GM12878 (cell line): ENCODE measurements around the gene SFT2D1. TPM values are rescaled to one million over a fixed set of nuclear protein-coding genes. Genes with fewer than 3 reads are reported as not detected.
"Not testable (repeated sequence)": the region's sequence is repeated elsewhere in the genome, so short reads cannot be mapped to it uniquely, and the experiment has no call there.

Experiments
- ATAC-seq: fragments of 200-7000 bp; cut with Tn5 transposase; 3 replicates; pipeline ENCODE4 v1.9.1; 2020; ENCODE audit warnings: mild to moderate bottlenecking, moderate library complexity
- BruUV-seq: library from RNA; stranded (reverse); fragments of 400-500 nt; replicated peaks from 2 replicates; lab custom pipeline; 2021; lab: Mats Ljungman, UMichigan
- CTCF ChIA-PET: fragments of 300-600 bp; sonication (Branson Sonifier 250); formaldehyde crosslinking; extraction: SDS; loops from one replicate; lab custom pipeline; 2021; ENCODE audit warnings: inconsistent platforms; lab: Yijun Ruan, JAX
- POLR2A ChIA-PET: fragments of 350-600 bp; formaldehyde crosslinking; extraction: SDS; loops from one replicate; lab custom pipeline; 2021; ENCODE audit warnings: inconsistent platforms; lab: Charles Lee
- RAD21 ChIA-PET: fragments of 300-600 bp; sonication (Branson Sonifier 250); formaldehyde crosslinking; loops from one replicate; lab custom pipeline; 2023; ENCODE audit warnings: antibody characterized with exemption; ENCODE audit not compliant: unreplicated experiment; lab: Charles Lee
- SMC1A ChIA-PET: fragments of 300-600 bp; sonication (Branson Sonifier 250); formaldehyde crosslinking; loops from one replicate; lab custom pipeline; 2023; ENCODE audit not compliant: unreplicated experiment, uncharacterized antibody; lab: Charles Lee
- DNase-seq: peaks from one replicate; pipeline ENCODE4 v3.0.0-alpha.2; 2011; ENCODE audit warnings: low read depth, low spot score
- FAIRE-seq: peaks from 3 replicates; lab custom pipeline; 2011; peaks lifted over from hg19 to GRCh38; lab: Jason Lieb, UNC
- H2AFZ ChIP-seq: 2 replicates; pipeline ENCODE4 v1.6.0; 2011; ENCODE audit warnings: low read depth, low read length, control low read depth; ENCODE audit not compliant: control insufficient read depth
- H3K27ac ChIP-seq: 2 replicates; pipeline ENCODE4 v1.5.1; 2011; ENCODE audit warnings: control low read depth; ENCODE audit not compliant: control insufficient read depth, insufficient read depth
- H3K27me3 ChIP-seq, 2 experiments: replicated peaks in 1 of 2; 2 replicates each; pipeline versions ENCODE4 v1.6.0 to v1.6.1; 2011; ENCODE audit warnings: low read length in 1 of 2; ENCODE audit not compliant: control insufficient read depth in 2 of 2, insufficient read depth in 2 of 2
- H3K36me3 ChIP-seq, 2 experiments: 2 replicates each; pipeline ENCODE4 v1.5.1; 2011; ENCODE audit warnings: low read length in 1 of 2; ENCODE audit not compliant: control insufficient read depth in 2 of 2, insufficient read depth in 2 of 2
- H3K4me1 ChIP-seq: 2 replicates; pipeline ENCODE4 v1.6.1; 2011; ENCODE audit warnings: mild to moderate bottlenecking, low read length, moderate library complexity, mixed read lengths; ENCODE audit not compliant: control insufficient read depth, insufficient read depth
- H3K4me2 ChIP-seq: 2 replicates; pipeline ENCODE4 v1.6.0; 2011; ENCODE audit warnings: control low read depth; ENCODE audit not compliant: control insufficient read depth, insufficient read depth
- H3K4me3 ChIP-seq: fragments of 200-600 bp; sonication (generic); 2 replicates; pipeline ENCODE4 v1.5.1; 2016
- H3K79me2 ChIP-seq: 2 replicates; pipeline ENCODE4 v1.6.0; 2011; ENCODE audit warnings: low read length; ENCODE audit not compliant: control insufficient read depth, insufficient read depth
- H3K9ac ChIP-seq: 2 replicates; pipeline ENCODE4 v1.8.0; 2011; ENCODE audit warnings: low read length, control low read depth, mixed read lengths; ENCODE audit not compliant: control insufficient read depth, insufficient read depth
- H3K9me3 ChIP-seq: replicated peaks from 3 replicates; pipeline ENCODE4 v1.5.1; 2011; ENCODE audit warnings: mild to moderate bottlenecking, low read length; ENCODE audit not compliant: control insufficient read depth, insufficient read depth
- H4K20me1 ChIP-seq: 2 replicates; pipeline ENCODE4 v1.6.0; 2011; ENCODE audit not compliant: control insufficient read depth, insufficient read depth
- CTCF ChIP-seq, 3 experiments: IDR thresholded peaks in 2 of 3; conservative IDR thresholded peaks in 1 of 3; 2 replicates each; pipeline ENCODE4 v1.5.1; 2011; ENCODE audit warnings: low read depth in 3 of 3, low read length in 3 of 3, mild to moderate bottlenecking in 3 of 3, control low read depth in 2 of 3, moderate library complexity in 2 of 3, inconsistent platforms in 1 of 3, mixed read lengths in 1 of 3; ENCODE audit not compliant: control insufficient read depth in 2 of 3, insufficient read depth in 1 of 3; ENCODE audit errors: extremely low read depth in 1 of 3
- IKZF2 ChIP-seq, 2 experiments: fragments of 450-650 bp; IDR thresholded peaks; 2 replicates each; pipeline ENCODE4 v1.6.1; 2017; ENCODE audit warnings: mild to moderate bottlenecking in 2 of 2, moderate library complexity in 2 of 2
- MLLT1 ChIP-seq: fragments of 450-650 bp; IDR thresholded peaks from 2 replicates; pipeline ENCODE4 v1.6.1; 2016; ENCODE audit warnings: mild to moderate bottlenecking
- NFIC ChIP-seq: IDR thresholded peaks from 2 replicates; pipeline ENCODE4 v1.6.1; 2012; ENCODE audit warnings: low read depth, mild to moderate bottlenecking, inconsistent platforms, low read length, moderate library complexity
- WGBS: methylation state at CpG from one replicate; pipeline ENCODE4 v1.1.6; 2016; ENCODE audit warnings: low lambda C conversion rate; ENCODE audit not compliant: insufficient replicate concordance, insufficient coverage; ENCODE audit errors: missing lambda C conversion rate; 5-methylcytosine and 5-hydroxymethylcytosine counted together
- in situ Hi-C: fragments of 300-500 bp; cut with MboI; formaldehyde crosslinking; loops from 9 replicates; pipeline ENCODE4 v1.14.3; 2018; ENCODE audit warnings: mixed read lengths
- intact Hi-C: fragments of 100-400 bp; cut with micrococcal nuclease; formaldehyde crosslinking; loops from one replicate; pipeline ENCODE4 v1.14.2; 2022; ENCODE audit not compliant: unreplicated experiment
- polyA plus RNA-seq, 11 experiments: library from polyadenylated mRNA; depleted of rRNA in 4 of 11; unstranded in 6 of 11; stranded (reverse) in 5 of 11; fragments of >200 nt; fragmentation: Nextera tagmentation in 4 of 11; fragmentation: Illumina TruSeq in 1 of 11; extraction: Ambion mirVana in 4 of 11; extraction: Trizol in 1 of 11; gene quantifications; 1 replicate in 1 of 11; 2 replicates in 10 of 11; pipeline versions ENCODE4 v1.2.1 to v1.2.3, GENCODE V29; 2011 to 2016; ENCODE audit warnings: inconsistent platforms in 2 of 11, missing spikeins in 2 of 11, low read depth in 1 of 11
- total RNA-seq, 4 experiments: library from RNA; depleted of rRNA in 3 of 4; stranded (reverse); fragments of >200 nt in 3 of 4; fragmentation: Illumina TruSeq in 1 of 4; extraction: Trizol in 1 of 4; gene quantifications; 2 replicates each; pipeline versions ENCODE4 v1.2.1 to v1.2.3, GENCODE V29; 2013 to 2021
- TF ChIP-seq, protein P1 (sequence below): fragments of 450-650 bp; IDR thresholded peaks from 2 replicates; pipeline ENCODE4 v1.6.1; 2016; ENCODE audit warnings: mild to moderate bottlenecking

Gene SFT2D1
- total and polyA plus RNA-seq, 10 of the 15 experiments (the other 5 are each of a cell fraction or from before 2014, with no cell fraction given): 69.5 to 281 (median 124) TPM

DNA sequence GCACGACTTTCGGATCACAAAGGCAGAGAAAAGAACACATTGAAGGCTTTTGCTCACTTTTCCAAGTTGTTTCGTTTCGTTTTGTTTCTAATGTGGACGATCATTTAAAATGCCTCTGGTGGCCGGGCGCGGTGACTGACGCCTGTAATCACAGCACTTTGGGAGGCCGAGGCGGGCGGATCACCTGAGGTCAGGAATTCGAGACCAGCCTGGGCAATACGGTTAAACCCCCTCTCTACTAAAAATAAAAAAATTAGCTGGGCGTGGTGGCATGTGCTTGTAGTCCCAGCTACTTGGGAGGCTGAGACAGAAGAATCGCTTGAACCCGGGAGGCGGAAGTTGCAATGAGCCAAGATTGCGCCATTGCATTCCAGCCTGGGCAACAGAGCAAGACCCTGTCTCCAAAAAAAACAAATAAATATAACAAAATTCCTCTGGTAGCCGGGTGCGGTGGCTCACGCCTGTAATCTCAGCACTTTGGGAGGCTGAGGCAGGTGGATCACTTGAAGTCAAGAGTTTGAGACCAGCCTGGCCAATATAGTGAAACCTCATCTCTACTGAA is 41.5 kb upstream of the SFT2D1 start:
- peak; percentile 67; the same call in 1 of the 2 replicates for TF ChIP-seq MLLT1
- 0 out of 2 replicates have a peak, but pooled peaks have one; percentile 24 for TF ChIP-seq NFIC
- TF ChIP-seq CTCF (IDR thresholded peaks at IDR 0.05 in 2 of 3, conservative IDR thresholded peaks at IDR 0.05 in 1 of 3; ENCODE audit: control insufficient read depth in 2 of 3, extremely low read depth in 1 of 3, insufficient read depth in 1 of 3, low read depth in 3 of 3, low read length in 3 of 3): peak; percentile 1 to 30 (median 16); a peak in 2 of 6 replicates
- TF ChIP-seq IKZF2 (IDR thresholded peaks at IDR 0.05): peak in 1 of 2 experiments; percentile 22; a peak in 1 of 4 replicates
- TF ChIP-seq, protein P1, sequence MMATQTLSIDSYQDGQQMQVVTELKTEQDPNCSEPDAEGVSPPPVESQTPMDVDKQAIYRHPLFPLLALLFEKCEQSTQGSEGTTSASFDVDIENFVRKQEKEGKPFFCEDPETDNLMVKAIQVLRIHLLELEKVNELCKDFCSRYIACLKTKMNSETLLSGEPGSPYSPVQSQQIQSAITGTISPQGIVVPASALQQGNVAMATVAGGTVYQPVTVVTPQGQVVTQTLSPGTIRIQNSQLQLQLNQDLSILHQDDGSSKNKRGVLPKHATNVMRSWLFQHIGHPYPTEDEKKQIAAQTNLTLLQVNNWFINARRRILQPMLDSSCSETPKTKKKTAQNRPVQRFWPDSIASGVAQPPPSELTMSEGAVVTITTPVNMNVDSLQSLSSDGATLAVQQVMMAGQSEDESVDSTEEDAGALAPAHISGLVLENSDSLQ: peak; percentile 79
- Histone ChIP-seq H3K79me2 (peaks cover 36% of the 10 kb centered on the region), H3K4me2 (peak overlapping the region; percentile 70), H2AFZ (peak overlapping the region; percentile 85), H3K9ac (peak overlapping the region; percentile 74), H3K4me3 (peak overlapping the region; percentile 79), H3K27ac (peak overlapping the region; percentile 81)
- ChIA-PET RAD21 (interaction anchor here (1.0 kb wide), 2 partner anchors 17 to 70 kb away, joined by 3 to 4 read pairs; no protein-coding TSS in a partner anchor), SMC1A (interaction anchor here (0.6 to 2.0 kb wide), 9 partner anchors 9 to 103 kb away, joined by 3 to 5 read pairs (median 3); no protein-coding TSS in a partner anchor), CTCF (interaction anchor here (0.9 to 4.0 kb wide), 4 partner anchors 15 to 70 kb away, joined by 4 to 19 read pairs (median 6); no protein-coding TSS in a partner anchor)
- in situ Hi-C loops (loop anchor here (5.0 kb wide), 1 partner anchor 52 kb away; no protein-coding TSS in a partner anchor), intact Hi-C loops (loop anchor here (1.0 kb wide), 1 partner anchor 42 kb away; the partner anchor contains the start of gene SFT2D1)
- DNase-seq (peak; percentile 8), ATAC-seq (peak; percentile 1; the same call in 1 of the 3 replicates)
- WGBS: 27% methylated on average over 22 of the region's 22 CpGs
- H4K20me1 ChIP-seq, POLR2A ChIA-PET, H3K27me3 ChIP-seq, FAIRE-seq, H3K9me3 ChIP-seq, H3K4me1 ChIP-seq, H3K36me3 ChIP-seq: not testable (repeated sequence)
- BruUV-seq: TSS peak; percentile 84
